Hepatocyte (in vitro differentiated cells): ENCODE results near the gene MAGI1. TPM values are rescaled to one million over a fixed set of nuclear protein-coding genes. Genes with fewer than 3 reads are reported as not detected.
"Not testable (repeated sequence)": the region's sequence is repeated elsewhere in the genome, so short reads cannot be mapped to it uniquely, and the experiment has no call there.

Experiments used
- DNase-seq: peaks from one replicate; pipeline ENCODE4 v3.0.0-alpha.2; 2016; ENCODE audit warnings: low spot score
- H2AFZ ChIP-seq: fragments of 200-600 bp; sonication (generic); 2 replicates; pipeline ENCODE4 v1.6.0; 2016; ENCODE audit warnings: antibody characterized with exemption, mild to moderate bottlenecking
- H3K27ac ChIP-seq: fragments of 200-600 bp; sonication (generic); 2 replicates; pipeline ENCODE4 v1.5.1; 2016; ENCODE audit warnings: mild to moderate bottlenecking
- H3K27me3 ChIP-seq: fragments of 200-600 bp; sonication (generic); 2 replicates; pipeline ENCODE4 v1.6.1; 2016
- H3K36me3 ChIP-seq: fragments of 200-600 bp; sonication (generic); replicated peaks from 2 replicates; pipeline ENCODE4 v1.5.1; 2016; ENCODE audit warnings: low read depth; ENCODE audit not compliant: insufficient read depth
- H3K4me1 ChIP-seq: fragments of 200-600 bp; sonication (generic); 2 replicates; pipeline ENCODE4 v1.5.1; 2016; ENCODE audit warnings: mild to moderate bottlenecking, moderate library complexity; ENCODE audit not compliant: insufficient read depth
- H3K4me2 ChIP-seq: fragments of 200-600 bp; sonication (generic); 2 replicates; pipeline ENCODE4 v1.6.0; 2016
- H3K4me3 ChIP-seq: fragments of 200-600 bp; sonication (generic); 2 replicates; pipeline ENCODE4 v1.5.1; 2016; ENCODE audit warnings: mild to moderate bottlenecking
- H3K79me2 ChIP-seq: fragments of 200-600 bp; sonication (generic); 2 replicates; pipeline ENCODE4 v1.6.0; 2017; ENCODE audit warnings: mild to moderate bottlenecking
- H3K9me2 ChIP-seq: fragments of 200-600 bp; sonication (generic); replicated peaks from 2 replicates; pipeline ENCODE4 v1.6.0; 2017; ENCODE audit warnings: mild to moderate bottlenecking; ENCODE audit not compliant: insufficient read depth
- H3K9me3 ChIP-seq: fragments of 200-600 bp; sonication (generic); 2 replicates; pipeline ENCODE4 v1.5.1; 2016; ENCODE audit warnings: low read depth, mild to moderate bottlenecking
- H4K20me1 ChIP-seq: fragments of 200-600 bp; sonication (generic); 2 replicates; pipeline ENCODE4 v1.6.0; 2016; ENCODE audit warnings: mild to moderate bottlenecking; ENCODE audit not compliant: insufficient read depth, poor library complexity, severe bottlenecking
- CTCF ChIP-seq: fragments of 200-600 bp; sonication (generic); IDR thresholded peaks from 2 replicates; pipeline ENCODE4 v1.5.1; 2016; ENCODE audit warnings: antibody characterized with exemption, mild to moderate bottlenecking; ENCODE audit not compliant: poor library complexity
- EZH2 ChIP-seq: fragments of 200-600 bp; sonication (generic); IDR thresholded peaks from 2 replicates; pipeline ENCODE4 v1.6.1; 2016; ENCODE audit warnings: antibody characterized with exemption, mild to moderate bottlenecking, borderline replicate concordance
- EZH2phosphoT487 ChIP-seq: fragments of 200-600 bp; sonication (generic); IDR thresholded peaks from one replicate; pipeline ENCODE4 v1.6.1; 2018; ENCODE audit warnings: antibody characterized with exemption, mild to moderate bottlenecking, low read depth, moderate library complexity; ENCODE audit not compliant: unreplicated experiment, severe bottlenecking
- WGBS: methylation state at CpG from one replicate; pipeline ENCODE4 v1.1.6; 2016; ENCODE audit warnings: low lambda C conversion rate; ENCODE audit errors: missing lambda C conversion rate; 5-methylcytosine and 5-hydroxymethylcytosine counted together
- polyA plus RNA-seq: library from polyadenylated mRNA; unstranded; fragments of >200 nt; fragmentation: Nextera tagmentation; extraction: Ambion mirVana; gene quantifications from 2 replicates; pipeline ENCODE4 v1.2.1, GENCODE V29; 2016
- total RNA-seq: library from RNA; depleted of rRNA; stranded (reverse); fragments of >200 nt; gene quantifications from 2 replicates; pipeline ENCODE4 v1.2.3, GENCODE V29; 2014

The MAGI1 gene
- total and polyA plus RNA-seq, 2 experiments from 2014 or later: 26.2 to 43.5 TPM

DNA sequence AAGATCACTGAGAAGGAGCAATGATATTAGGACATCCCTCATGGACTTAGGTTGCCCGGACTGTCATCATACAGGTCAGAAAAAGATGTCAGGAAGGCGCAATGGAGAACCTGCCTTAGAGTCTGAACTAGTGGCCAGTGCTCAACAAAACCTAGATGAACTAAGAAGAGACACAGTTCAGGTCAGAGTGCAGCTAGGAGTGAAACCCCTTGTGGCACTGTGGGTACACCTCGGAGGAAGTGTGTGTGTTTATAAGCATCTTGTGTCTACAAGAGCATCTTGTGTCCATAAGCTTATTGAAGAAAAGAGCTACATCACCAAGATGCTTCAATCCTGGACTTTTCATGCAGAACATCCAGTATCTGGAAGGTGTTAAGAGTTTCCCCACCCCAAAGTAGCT is 315.7 kb downstream of the MAGI1 start:
- H3K36me3 ChIP-seq: no peaks in the 10 kb centered on the region
- H3K27ac ChIP-seq: no peak overlapping the region
- H3K9me3 ChIP-seq: no peaks in the 10 kb centered on the region
- no peak overlapping the region for H3K4me3 ChIP-seq
- no peak overlapping the region for H2AFZ ChIP-seq
- 97% methylated on average over 3 of the region's 3 CpGs for WGBS
- H3K79me2 ChIP-seq: peaks cover 10% of the 10 kb centered on the region
- H4K20me1 ChIP-seq: no peaks in the 10 kb centered on the region
- H3K9me2 ChIP-seq: no peaks in the 10 kb centered on the region
- H3K4me1 ChIP-seq: no peaks in the 10 kb centered on the region
- no peak overlapping the region for H3K4me2 ChIP-seq
- H3K27me3 ChIP-seq: no peaks in the 10 kb centered on the region
- no peak for DNase-seq
- TF ChIP-seq CTCF (no peak), EZH2 (no peak), EZH2phosphoT487 (no peak)

DNA sequence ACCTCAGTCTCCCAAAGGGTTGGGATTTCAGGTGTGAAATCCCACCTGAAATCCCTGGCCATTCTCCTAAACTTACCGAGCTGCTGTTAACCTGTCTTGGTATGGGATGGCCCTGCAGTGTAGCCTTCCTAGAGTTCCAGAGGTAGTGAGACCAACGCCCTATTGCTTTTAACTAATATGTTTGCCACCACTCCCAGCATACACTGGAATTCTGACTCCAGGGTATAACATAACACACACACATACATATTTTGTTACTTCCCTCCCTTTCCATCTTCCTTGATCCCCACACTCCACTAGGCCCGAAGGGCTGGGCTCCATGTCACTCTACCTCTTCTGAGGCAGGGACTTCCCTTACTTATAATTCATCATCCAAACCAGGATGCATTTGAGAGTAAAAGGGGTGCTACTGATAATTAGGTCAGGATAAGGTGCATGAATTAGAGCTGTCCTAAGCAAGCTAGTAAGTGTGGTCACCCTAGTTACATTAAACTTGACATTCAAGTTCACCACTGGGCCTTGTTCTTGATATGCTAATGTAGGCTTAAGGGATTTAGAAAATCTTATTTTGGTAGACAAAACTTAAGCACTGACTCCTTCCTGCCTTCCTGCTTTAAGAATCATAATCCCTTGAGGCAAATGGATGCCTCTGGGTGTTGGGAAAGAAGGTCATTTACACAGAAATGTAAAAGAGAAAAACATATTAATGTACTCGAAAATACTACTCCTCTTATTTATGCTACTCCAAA is 317.6 kb downstream of the MAGI1 start:
- H3K27me3 ChIP-seq: no peaks in the 10 kb centered on the region
- H3K9me3 ChIP-seq: no peaks in the 10 kb centered on the region
- H3K9me2 ChIP-seq: no peaks in the 10 kb centered on the region
- WGBS: 92% methylated on average over 4 of the region's 4 CpGs
- no peak overlapping the region for H3K4me3 ChIP-seq
- H3K4me1 ChIP-seq: no peaks in the 10 kb centered on the region
- no peak overlapping the region for H3K4me2 ChIP-seq
- no peak overlapping the region for H3K27ac ChIP-seq
- no peaks in the 10 kb centered on the region for H4K20me1 ChIP-seq
- no peak for TF ChIP-seq CTCF
- no peak for TF ChIP-seq EZH2phosphoT487
- TF ChIP-seq EZH2: no peak
- no peaks in the 10 kb centered on the region for H3K36me3 ChIP-seq
- no peak overlapping the region for H2AFZ ChIP-seq
- peaks cover 10% of the 10 kb centered on the region for H3K79me2 ChIP-seq
- no peak for DNase-seq

GRCh38 chr3:65719639-65720038 is 319.1 kb downstream of the MAGI1 start:
- H3K27me3 ChIP-seq, H3K36me3 ChIP-seq, H4K20me1 ChIP-seq, H2AFZ ChIP-seq, H3K79me2 ChIP-seq, H3K4me3 ChIP-seq, H3K9me2 ChIP-seq, H3K9me3 ChIP-seq, DNase-seq, H3K4me2 ChIP-seq, H3K4me1 ChIP-seq, H3K27ac ChIP-seq: not testable (repeated sequence)
- 89% methylated on average over 1 of the region's 1 CpG for WGBS

- Histone ChIP-seq H3K27me3 (no peaks in the 10 kb centered on the region), H2AFZ (no peak overlapping the region), H3K79me2 (peaks cover 5% of the 10 kb centered on the region), H3K27ac (no peak overlapping the region), H3K4me3 (no peak overlapping the region), H3K36me3 (no peaks in the 10 kb centered on the region), H3K4me2 (no peak overlapping the region), H3K9me2 (no peaks in the 10 kb centered on the region), H4K20me1 (no peaks in the 10 kb centered on the region), H3K9me3 (no peaks in the 10 kb centered on the region), H3K4me1 (peaks cover 11% of the 10 kb centered on the region)
- TF ChIP-seq CTCF (no peak), EZH2phosphoT487 (no peak), EZH2 (no peak)
- WGBS: 80% methylated on average over 4 of the region's 4 CpGs
- DNase-seq: no peak
These were observed 320.9 kb downstream of the MAGI1 start for GRCh38 chr3:65717676-65718346.
